Activated T-helper 1 cell treated with Interleukin-2 at 50 U/mL for 16 hours (primary cell): ENCODE measurements around the gene BLNK.
"Not testable (repeated sequence)": the region's sequence is repeated elsewhere in the genome, so short reads cannot be mapped to it uniquely, and the experiment has no call there.

Experiments
- DNase-seq: peaks from one replicate; pipeline ENCODE4 v3.0.0-alpha.2; 2020; ENCODE audit warnings: low read depth

The BLNK gene

DNA sequence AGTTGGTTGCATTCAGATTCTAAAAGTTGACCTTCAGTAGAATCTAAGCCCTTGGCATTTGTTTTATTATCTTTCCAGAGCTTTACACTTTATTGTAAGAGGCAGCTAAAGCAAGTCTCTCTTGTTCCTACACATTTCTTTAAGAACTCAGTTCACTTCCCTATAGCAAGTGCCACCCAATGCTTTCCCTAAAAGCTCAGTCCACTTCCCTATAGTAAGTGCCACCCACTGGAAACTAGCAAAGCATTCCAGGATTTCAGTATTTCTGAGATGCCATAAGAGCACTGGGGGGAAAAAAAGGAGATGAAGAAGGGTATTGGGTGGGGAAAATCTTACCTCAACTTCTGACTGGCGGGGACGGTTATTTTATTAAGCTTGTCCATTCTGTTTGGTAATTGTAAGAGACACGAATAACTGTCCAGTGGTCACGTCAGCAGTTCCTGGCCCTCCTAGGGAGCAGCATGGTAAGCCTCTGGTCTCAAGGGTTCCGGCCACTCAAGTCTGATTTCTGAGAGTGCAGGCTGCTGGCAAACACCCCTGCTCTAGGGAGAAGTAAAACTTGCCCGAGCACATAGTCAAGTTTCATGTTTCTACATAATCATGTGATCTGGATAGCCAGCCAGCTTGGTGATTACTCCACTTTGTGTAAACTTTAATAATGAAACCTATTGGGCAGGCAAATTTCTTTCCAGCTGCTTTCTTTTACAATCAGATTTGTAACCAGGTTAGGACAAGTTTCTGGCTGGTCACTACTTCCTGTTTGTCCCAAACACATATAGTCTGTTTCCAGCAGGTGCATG lies at the start of gene BLNK:
BLNK (minus strand) TSS at position 554 of the 800 bp plus-strand sequence; CDS start at position 383, 171 bp downstream.
- DNase-seq, result no peak

DNA sequence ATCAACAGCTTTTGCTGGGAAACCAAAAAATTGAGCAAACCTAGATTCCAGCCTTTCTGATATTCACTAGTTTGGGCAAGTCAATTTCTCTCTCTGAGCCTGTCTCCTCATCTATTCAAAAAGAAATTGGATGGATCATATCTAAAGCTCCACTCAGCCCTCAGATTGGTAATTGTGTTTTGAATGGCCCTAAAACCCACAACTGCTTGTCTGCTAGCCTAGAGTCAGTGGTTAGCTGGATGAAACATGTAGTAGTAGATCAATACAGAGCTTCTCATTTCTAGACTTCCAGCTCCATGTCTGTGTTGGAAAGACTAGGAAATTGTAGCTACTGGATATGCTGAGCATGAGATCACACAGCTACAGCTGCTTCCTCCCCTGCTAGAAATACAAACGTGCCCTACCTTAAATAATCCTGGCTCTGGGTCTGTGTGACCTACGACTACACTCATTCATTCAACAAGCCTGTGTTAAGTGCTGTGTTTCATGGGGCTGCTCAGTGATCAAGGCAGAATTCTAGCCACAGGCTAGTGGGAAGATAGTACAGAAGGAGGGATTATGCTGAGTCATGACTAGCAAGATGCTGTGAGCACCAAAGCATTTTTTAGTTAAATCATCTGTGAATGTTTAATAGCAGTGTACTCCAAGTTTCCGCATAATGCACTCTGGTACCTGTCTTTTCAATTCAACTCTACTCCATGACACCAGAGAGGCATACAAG lies 48.5 kb upstream of the BLNK start:
- no peak for DNase-seq

GRCh38 chr10:96317067-96317833 lies 45.9 kb upstream of the BLNK start:
- DNase-seq, result no peak

DNA sequence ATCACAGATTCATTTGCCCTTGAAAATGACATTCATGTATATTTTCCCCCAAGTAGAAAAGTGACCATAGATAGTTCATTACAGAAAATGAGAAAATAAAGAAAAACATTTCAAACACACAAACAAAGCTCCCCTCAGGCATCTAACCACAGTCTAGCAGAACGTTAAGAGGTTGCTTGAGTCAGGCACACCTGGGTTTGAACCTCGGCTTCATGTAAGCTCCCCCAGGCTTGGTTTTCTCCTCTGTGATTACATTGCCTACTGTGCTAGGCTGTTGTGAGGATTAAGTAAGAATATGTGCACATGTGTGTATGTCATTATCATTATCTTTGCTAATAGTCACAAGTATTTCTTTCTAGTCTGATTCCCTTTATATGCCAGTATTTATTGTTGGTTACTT lies 42.0 kb upstream of the BLNK start:
- DNase-seq, result no peak

DNA sequence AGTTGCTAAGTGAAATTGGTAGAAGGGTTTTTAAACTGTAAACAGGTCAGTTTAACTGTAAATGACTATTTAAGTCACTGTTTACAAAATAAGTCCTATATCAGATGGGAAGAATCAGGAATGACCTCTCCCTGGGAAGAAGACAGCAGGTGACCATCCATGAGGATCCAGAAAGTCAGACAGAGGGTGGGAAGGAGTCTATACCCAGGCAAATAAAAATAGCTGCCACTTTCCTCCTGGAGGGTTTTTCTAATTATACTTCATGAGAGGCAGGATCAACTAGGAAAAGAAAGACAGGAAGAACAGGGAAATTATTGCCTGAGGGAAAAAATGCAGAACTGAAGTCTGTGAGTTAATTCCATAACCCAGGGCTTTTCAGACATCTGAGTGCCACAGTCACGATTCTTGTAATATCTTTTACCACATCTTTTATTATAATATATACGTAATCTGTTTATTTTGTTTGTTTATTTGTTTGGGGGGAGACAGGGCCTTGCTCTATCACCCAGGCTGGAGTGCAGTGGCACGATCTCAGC lies 39.9 kb upstream of the BLNK start:
- no peak for DNase-seq

- no peak for DNase-seq
These were observed 38.9 kb upstream of the BLNK start for GRCh38 chr10:96310321-96310669.

- DNase-seq, result no peak
These were observed 38.4 kb upstream of the BLNK start for GRCh38 chr10:96309628-96310320.

DNA sequence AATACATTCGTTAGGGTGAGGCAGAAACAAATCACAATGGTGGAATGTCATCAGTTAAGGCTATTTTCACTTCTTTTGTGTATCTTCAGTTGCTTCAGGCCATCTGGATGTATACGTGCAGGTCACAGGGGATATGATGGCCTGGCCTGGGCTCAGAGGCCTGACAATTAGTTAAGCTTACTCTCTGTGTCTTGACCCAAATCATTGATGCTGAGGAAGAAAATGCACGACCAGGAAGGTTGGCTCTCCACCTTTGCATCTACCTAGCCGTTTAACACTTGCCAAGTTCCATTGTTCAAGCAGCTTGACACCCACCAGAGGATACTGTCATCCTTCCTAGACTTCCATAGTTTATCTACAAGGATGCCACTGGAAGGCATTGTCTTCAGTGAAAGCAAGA lies 37.5 kb upstream of the BLNK start:
- not testable (repeated sequence) for DNase-seq

GRCh38 chr10:96306516-96306915 lies 35.1 kb upstream of the BLNK start:
- DNase-seq, result no peak

GRCh38 chr10:96305019-96305418 lies 33.6 kb upstream of the BLNK start:
- no peak for DNase-seq

- no peak for DNase-seq
These were observed 32.9 kb upstream of the BLNK start, which contains the start of gene DNTT for GRCh38 chr10:96304230-96304629. Gene DNTT, plus strand, starts transcription at chr10:96304434. Its CDS starts 64 bp downstream, at chr10:96304498.

GRCh38 chr10:96301616-96302015 lies 30.2 kb upstream of the BLNK start:
- DNase-seq, result no peak

GRCh38 chr10:96299383-96299782 lies 28.0 kb upstream of the BLNK start:
- DNase-seq, result no peak

DNA sequence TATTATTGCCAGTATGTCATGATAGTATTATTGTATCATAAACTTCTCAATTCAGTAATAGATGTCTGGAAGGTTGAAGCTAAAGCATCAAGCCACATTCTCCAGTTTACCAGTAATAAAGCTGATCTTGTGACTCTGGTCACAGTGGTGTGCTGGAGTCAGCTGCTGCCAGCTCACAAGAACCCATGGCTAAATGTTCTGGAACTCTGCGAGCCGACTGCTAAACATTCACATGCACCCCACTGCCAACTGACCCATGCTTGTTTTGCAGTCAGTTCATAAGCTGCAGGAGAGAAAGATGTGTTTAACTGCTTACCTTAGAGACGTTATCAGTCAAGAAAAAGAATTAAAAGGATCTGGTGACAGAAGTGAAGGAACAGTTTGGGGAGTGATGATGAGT lies 27.0 kb upstream of the BLNK start:
- DNase-seq, result no peak

DNA sequence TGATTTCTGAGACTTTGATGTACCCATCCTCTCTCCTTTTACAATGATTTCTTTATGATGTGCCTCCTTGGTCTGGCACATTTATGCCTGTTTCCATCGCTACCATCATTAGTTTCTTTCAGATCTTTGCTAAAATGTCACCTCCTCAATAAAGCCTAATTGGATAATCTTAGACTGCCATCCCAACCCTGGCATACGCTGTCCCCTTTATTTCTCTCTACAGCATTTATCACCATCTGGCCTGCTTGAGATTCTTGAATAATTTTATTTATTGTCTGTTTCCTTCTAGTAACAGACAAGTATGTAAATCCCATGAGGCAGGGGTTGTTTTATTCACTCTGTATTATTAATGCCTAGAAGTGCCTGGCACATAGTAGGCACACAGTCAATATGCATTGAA lies 26.1 kb upstream of the BLNK start:
- DNase-seq, result no peak

DNA sequence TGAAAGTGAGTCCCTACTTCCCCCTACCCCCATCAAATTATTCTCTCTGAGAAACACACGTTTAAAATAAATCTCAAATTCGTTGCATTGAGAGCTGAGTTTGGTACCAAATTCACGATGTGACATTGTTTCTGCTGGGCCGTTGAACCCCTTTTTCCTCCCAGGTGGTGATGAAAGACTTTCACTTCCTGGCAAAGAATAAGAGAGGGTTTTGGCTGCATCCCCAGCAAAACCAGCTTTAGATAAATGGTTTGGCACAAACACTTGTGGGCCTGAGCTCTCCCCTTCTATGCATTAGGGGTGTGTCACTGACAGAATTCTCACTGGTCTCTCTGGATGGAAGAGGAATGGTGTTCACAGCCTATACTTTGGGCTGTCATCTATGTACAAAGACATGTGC lies 24.1 kb upstream of the BLNK start:
- DNase-seq, result no peak

DNA sequence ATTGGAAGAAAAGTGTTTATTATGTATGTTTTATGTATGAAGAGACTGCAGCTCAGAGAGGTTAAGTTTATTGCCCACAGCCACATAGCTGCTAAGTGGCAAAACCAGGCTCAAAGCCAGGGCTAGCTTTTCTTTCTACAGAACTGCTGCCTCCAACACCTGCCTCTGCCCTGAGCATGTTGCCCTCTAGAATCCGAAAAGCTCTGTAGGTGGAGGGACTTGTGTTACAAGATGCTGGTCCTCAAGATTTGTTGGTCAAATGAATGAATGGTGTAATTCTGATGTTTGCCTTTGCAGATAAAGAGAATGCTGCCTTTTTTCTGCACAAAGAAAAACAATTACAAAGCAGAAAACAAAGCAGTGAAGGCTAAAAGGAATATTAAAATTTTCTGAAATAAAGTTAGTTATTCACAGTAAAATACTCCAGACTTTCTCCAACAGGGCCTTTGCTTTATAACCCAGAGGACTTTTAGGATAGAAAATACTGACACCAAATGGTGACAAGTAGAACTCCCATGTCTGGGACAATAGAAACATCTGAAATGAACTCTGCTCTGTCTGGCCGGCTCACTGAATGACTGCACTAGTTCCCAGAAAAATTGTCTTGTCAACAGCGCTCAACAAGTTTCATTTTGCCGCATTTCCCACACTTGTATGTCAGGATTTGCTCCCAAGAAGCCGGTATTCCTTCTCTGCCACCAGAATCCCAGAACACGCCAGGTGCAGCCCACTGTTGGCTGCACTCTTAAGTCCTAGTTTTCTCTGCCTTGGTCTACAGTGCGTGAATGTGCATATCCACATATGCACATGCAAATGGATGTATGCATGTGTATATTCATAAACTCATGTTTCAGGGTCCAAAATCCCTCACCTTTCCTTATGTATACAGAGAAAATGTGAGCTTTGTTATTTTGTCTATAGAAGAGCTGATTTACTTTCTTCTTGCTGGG lies 21.9 kb upstream of the BLNK start:
- no peak for DNase-seq

- DNase-seq, result no peak
These were observed 19.2 kb upstream of the BLNK start for GRCh38 chr10:96290368-96291133.

DNA sequence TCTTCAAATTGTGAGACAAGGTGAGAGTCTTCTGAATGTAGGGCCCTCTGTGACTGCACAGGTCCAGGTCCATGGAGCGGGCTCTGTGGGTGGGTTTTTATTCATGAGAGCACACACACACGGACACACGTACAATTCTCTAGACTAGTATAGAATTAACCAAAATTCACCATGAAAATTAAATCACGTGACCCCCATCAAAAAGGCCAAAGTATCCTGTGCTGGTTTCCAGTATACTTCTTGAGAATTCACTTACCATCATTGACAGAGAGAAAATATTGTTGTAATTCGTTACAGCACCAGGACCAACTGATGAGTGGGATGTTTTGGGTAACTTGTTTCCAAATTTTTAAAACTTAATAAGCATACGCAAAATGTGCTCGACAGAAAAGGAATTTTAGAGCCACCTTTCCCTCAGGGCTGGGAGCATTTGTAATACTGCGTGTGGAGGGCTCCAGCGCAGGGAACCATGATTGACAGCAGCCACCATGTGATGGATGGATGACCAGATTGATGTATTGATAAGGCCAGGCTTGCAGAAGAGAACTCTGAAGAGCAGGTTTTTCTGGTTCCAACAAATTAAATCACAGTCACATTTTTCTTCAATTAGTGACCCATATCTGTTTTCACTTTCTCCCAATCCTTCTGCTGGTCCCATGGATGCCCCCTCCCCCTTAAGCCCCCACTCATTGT lies 18.0 kb upstream of the BLNK start:
- DNase-seq, result no peak
